IPS-NIHi11 (cell line): ENCODE data around the gene CALD1.

Source experiments
- DNase-seq: peaks from one replicate; pipeline ENCODE4 v3.0.0; 2012; ENCODE audit warnings: mixed read lengths, low spot score

Gene CALD1

DNA sequence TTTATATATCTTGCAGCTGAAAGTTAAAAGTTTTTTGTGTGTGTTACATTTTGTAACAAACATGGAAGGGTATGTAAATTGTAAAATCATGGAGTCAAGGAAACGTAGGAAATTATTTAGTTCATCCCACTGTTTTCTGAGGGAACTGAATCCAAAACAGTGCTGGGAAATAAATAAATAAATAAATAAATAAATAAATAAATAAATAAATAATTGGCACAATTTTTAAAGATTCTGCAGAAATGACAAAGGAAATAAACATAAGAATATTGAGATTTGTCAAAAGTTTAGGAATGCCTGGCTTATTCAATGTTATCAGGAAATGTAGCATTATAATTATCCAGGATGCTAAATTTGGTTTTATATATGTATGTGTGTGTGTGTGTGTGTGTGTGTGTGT lies 115.5 kb downstream of the CALD1 start:
- no peak for DNase-seq

GRCh38 chr7:134896073-134896472 lies 116.6 kb downstream of the CALD1 start:
- no peak for DNase-seq

- no peak for DNase-seq
These were observed 118.5 kb downstream of the CALD1 start for GRCh38 chr7:134897936-134898335.

DNA sequence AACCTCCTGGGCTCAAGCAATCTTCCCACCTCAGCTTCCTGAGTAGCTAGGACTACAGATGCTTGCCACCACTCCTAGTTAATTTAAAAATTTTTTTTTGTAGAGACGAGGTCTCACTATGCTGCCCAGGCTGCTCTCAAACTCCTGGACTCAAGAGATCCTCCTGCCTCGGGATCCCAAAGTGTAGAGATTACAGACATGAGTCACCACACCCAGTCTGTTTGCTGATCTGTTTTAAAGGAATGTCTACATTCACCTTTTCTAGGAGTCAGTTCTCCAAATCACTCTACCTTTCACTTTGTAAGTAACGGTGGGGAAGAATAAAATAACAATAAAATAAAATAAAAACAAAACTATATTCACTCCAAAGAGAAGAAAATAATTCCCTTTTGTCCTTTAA lies 120.3 kb downstream of the CALD1 start:
- DNase-seq: no peak

GRCh38 chr7:134900166-134900982 lies 120.9 kb downstream of the CALD1 start:
- no peak for DNase-seq

DNA sequence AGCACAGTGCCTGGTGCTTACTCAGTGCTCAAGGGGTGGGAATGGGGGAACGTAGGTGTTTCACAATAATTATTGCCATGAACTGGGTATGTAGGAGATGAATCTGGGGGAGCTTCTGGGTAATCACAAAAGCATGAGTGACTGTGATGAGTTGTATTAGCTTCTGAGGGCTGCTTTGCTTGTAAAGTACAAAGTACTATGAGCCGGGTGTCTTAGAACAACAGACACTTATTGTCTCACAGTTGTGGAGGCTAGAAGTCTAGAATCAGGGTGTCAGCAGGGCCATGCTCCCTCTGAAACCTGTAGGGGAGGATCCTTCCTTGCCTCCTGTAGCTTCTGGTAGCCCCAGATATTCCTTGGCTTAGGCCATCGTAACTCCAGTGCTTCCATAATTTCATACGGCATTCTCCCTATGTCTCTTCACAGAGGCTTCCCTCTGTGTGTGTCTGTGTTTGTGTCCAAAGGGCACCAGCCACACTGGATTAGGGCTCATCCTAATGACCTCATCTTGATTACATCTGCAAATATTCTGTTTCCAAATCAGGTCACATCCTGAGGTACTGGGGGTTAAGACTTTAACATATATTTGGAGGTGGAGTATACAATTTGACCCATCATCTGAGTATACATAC lies 122.1 kb downstream of the CALD1 start:
- DNase-seq: no peak

- DNase-seq: no peak
These were observed 122.6 kb downstream of the CALD1 start for GRCh38 chr7:134902058-134902457.

GRCh38 chr7:134903073-134903790 lies 123.8 kb downstream of the CALD1 start:
- DNase-seq: no peak

- no peak for DNase-seq
These were observed 125.9 kb downstream of the CALD1 start for GRCh38 chr7:134905375-134905774.

GRCh38 chr7:134907000-134907399 lies 127.6 kb downstream of the CALD1 start:
- no peak for DNase-seq

- DNase-seq: no peak
These were observed 128.2 kb downstream of the CALD1 start for GRCh38 chr7:134907639-134908038.

GRCh38 chr7:134908289-134908688 lies 128.9 kb downstream of the CALD1 start:
- no peak for DNase-seq

DNA sequence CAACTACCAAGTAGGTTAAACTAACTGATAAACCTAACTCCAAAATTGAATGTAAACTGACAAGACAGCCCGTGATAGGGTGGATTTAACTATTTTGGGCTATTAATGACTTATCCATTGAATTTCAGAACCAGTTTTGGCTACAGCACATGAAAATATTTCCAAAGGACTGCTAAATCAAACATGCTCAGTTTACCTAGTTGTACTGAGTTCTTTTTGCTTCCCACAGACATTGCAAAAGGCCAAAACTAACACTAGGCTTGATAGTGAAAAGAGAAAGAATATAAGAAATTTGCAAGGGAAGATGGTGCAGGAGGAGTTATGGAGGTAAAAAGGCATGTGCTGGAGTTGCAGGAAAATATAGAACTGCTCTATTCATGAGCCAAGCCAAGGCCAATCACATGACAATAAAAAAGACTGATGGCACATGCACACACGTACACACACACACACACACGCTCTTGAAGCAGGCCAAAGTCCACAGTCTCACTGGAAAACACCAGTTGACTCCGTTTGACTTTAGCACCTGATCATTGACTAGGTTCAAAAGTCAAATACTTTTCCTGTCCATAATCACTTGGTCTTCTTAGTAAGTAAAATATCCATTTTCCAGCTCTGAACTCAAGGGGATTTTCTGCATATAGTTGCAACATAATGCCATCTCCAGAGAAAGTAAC lies 130.9 kb downstream of the CALD1 start:
- DNase-seq: no peak

GRCh38 chr7:134910968-134911367 lies 131.5 kb downstream of the CALD1 start:
- DNase-seq: no peak

- DNase-seq: no peak
These were observed 136.9 kb downstream of the CALD1 start for GRCh38 chr7:134916171-134916883.

DNA sequence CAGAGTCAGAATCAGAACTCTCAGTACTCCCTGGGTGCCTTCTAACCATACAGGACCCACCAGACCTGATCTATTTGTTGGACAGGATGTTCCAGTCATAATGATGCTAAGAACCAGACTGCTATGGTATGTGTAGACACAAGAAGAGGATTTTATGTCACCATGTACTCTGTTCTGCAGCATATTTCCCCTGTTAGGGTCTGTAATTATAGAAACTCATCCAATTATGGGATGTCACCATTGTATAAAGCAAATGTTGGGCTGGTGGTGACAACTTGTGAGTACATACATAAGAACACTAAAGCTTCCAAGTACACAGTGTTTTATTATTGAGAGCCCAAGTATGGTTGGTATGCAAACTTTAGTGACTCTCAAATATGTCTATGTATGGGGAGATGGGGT lies 139.8 kb downstream of the CALD1 start:
- DNase-seq: no peak

- no peak for DNase-seq
These were observed 140.8 kb downstream of the CALD1 start for GRCh38 chr7:134920026-134920753.

GRCh38 chr7:134922720-134923704 lies 143.6 kb downstream of the CALD1 start:
- no peak for DNase-seq

DNA sequence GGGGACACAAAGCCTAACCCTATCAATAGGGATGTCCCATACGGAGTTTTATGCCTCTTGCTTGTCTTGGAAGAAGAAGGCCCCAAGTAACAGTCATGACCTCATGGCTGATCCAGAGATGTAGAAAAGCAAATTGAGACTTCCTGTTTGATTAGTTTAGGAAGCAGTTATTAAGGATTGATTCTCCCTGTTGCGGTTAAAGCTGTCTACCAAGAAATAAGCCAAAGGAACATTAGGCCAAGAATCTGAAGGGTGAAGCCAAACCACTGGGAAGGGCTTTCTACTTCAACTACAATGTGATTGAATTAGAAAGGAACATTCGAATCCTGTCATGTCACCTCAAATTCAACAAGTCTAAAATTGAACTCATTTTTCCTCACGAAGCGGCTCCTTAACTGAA lies 146.3 kb downstream of the CALD1 start:
- no peak for DNase-seq

DNA sequence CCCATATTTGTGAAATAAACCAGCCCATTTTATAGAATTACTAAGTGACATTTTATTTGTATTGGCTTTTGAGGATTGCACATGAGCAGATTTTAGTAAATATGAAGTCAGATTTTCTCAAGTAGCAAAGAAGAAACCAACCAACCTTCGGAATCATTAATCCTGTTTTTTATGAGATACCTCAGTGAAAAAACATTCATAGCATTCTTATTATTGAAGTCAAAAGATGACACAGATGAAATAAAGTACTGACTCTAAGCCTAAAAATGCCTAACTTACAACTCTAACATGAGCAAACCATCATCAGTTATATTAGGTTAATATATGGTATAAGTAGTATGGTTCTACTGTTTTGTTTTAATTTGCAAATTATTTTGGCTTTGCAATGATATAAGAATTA lies 147.0 kb downstream of the CALD1 start:
- DNase-seq: no peak
